ENCODE measurements around the gene FTH1.

Gene FTH1

GRCh38 chr11:61947486-61948210, 19.8 kb downstream of the FTH1 start:
- peak; percentile 92 for DNase-seq

GRCh38 chr11:61946894-61947293, 20.5 kb downstream of the FTH1 start:
- DNase-seq, result no peak

GRCh38 chr11:61945191-61945590, 22.2 kb downstream of the FTH1 start:
- no peak for DNase-seq

GRCh38 chr11:61940466-61940865, 27.0 kb downstream of the FTH1 start:
- no peak for DNase-seq

- no peak for DNase-seq
Measured at GRCh38 chr11:61935861-61936260, 31.6 kb downstream of the FTH1 start.

- DNase-seq, result no peak
Measured at GRCh38 chr11:61930933-61931332, 36.5 kb downstream of the FTH1 start.

GRCh38 chr11:61928606-61929005, 38.8 kb downstream of the FTH1 start:
- DNase-seq, result no peak

GRCh38 chr11:61927501-61927900, 39.9 kb downstream of the FTH1 start:
- no peak for DNase-seq

GRCh38 chr11:61926235-61926634, 41.2 kb downstream of the FTH1 start:
- no peak for DNase-seq

GRCh38 chr11:61925736-61926135, 41.7 kb downstream of the FTH1 start:
- no peak for DNase-seq

GRCh38 chr11:61924064-61924455, 43.4 kb downstream of the FTH1 start:
- DNase-seq, result no peak

- DNase-seq, result peak; percentile 92
Measured at GRCh38 chr11:61923166-61924063, 44.0 kb downstream of the FTH1 start.

- DNase-seq, result peak; percentile 95
Measured at GRCh38 chr11:61922539-61922938, 44.9 kb downstream of the FTH1 start.

- DNase-seq, result no peak
Measured at GRCh38 chr11:61921446-61921845, 46.0 kb downstream of the FTH1 start.

GRCh38 chr11:61919705-61920631, 47.5 kb downstream of the FTH1 start:
- DNase-seq, result peak; percentile 35

GRCh38 chr11:61918938-61919704, 48.3 kb downstream of the FTH1 start:
- peak; percentile 37 for DNase-seq

GRCh38 chr11:61918251-61918937, 49.0 kb downstream of the FTH1 start:
- no peak for DNase-seq

- peak; percentile 85 for DNase-seq
Measured at GRCh38 chr11:61917334-61918109, 49.9 kb downstream of the FTH1 start, which contains the start of gene RAB3IL1. RAB3IL1 (minus strand) TSS chr11:61917566; CDS start chr11:61917367, 199 bp downstream.

GRCh38 chr11:61916737-61917333, 50.6 kb downstream of the FTH1 start:
- DNase-seq, result peak; percentile 58
